HepG2 (cell line): ENCODE data around the gene ULK4. TPM values are rescaled to one million over a fixed set of nuclear protein-coding genes. Genes with fewer than 3 reads are reported as not detected.

ENCODE experiments used
- ATF3 ChIP-seq: sonication (generic); formaldehyde crosslinking; IDR thresholded peaks from 2 replicates; pipeline ENCODE4 v1.4.0; 2020; ENCODE audit warnings: missing genetic modification reagents
- CEBPG ChIP-seq: IDR thresholded peaks from 2 replicates; pipeline ENCODE4 v1.6.1; 2016
- CREB3 ChIP-seq: sonication (generic); formaldehyde crosslinking; IDR thresholded peaks from 2 replicates; pipeline ENCODE4 v1.5.0; 2020; ENCODE audit warnings: missing genetic modification reagents
- GATA4 ChIP-seq: sonication (generic); IDR thresholded peaks from 2 replicates; pipeline ENCODE4 v1.6.1; 2016; ENCODE audit warnings: antibody characterized with exemption, low read depth, borderline replicate concordance
- JUN ChIP-seq: sonication (generic); formaldehyde crosslinking; IDR thresholded peaks from 2 replicates; pipeline ENCODE4 v1.4.0; 2020; ENCODE audit warnings: mild to moderate bottlenecking, missing genetic modification reagents
- LCORL ChIP-seq, 2 experiments: fragments of 450-650 bp in 1 of 2; sonication (generic) in 1 of 2; formaldehyde crosslinking in 1 of 2; IDR thresholded peaks; 2 replicates each; pipeline versions ENCODE4 v1.5.0 to v1.6.1; 2017 to 2020; ENCODE audit warnings: antibody characterized with exemption in 1 of 2, missing genetic modification reagents in 1 of 2
- NPAS2 ChIP-seq: sonication (generic); formaldehyde crosslinking; IDR thresholded peaks from 2 replicates; pipeline ENCODE4 v1.8.0; 2022; ENCODE audit warnings: mild to moderate bottlenecking, missing genetic modification reagents, borderline replicate concordance
- SATB2 ChIP-seq: sonication (generic); formaldehyde crosslinking; IDR thresholded peaks from 2 replicates; pipeline ENCODE4 v1.5.0; 2020; ENCODE audit warnings: missing genetic modification reagents
- SIX1 ChIP-seq: sonication (generic); formaldehyde crosslinking; IDR thresholded peaks from 2 replicates; pipeline ENCODE4 v1.4.0; 2020; ENCODE audit warnings: missing genetic modification reagents, borderline replicate concordance
- SMARCE1 ChIP-seq: fragments of 450-650 bp; IDR thresholded peaks from 2 replicates; pipeline ENCODE4 v1.6.1; 2017; ENCODE audit warnings: borderline replicate concordance
- SRSF9 ChIP-seq: fragments of 200-400 bp; formaldehyde crosslinking; IDR thresholded peaks from 2 replicates; pipeline ENCODE4 v1.6.1; 2018; ENCODE audit warnings: borderline replicate concordance, mild to moderate bottlenecking, low read depth, low read length; ENCODE audit not compliant: insufficient read depth, poor library complexity, severe bottlenecking
- ZIK1 ChIP-seq: sonication (generic); formaldehyde crosslinking; IDR thresholded peaks from 2 replicates; pipeline ENCODE4 v1.5.0; 2020; ENCODE audit warnings: mild to moderate bottlenecking, low read depth, missing genetic modification reagents, borderline replicate concordance
- ZNF230 ChIP-seq: sonication (generic); formaldehyde crosslinking; IDR thresholded peaks from 2 replicates; pipeline ENCODE4 v1.4.0; 2020; ENCODE audit warnings: mild to moderate bottlenecking, missing genetic modification reagents
- ZNF253 ChIP-seq: sonication (generic); formaldehyde crosslinking; IDR thresholded peaks from 2 replicates; pipeline ENCODE4 v1.8.0; 2022; ENCODE audit warnings: mild to moderate bottlenecking, missing genetic modification reagents, borderline replicate concordance
- ZNF275 ChIP-seq: sonication (generic); formaldehyde crosslinking; IDR thresholded peaks from 2 replicates; pipeline ENCODE4 v1.8.0; 2022; ENCODE audit warnings: missing genetic modification reagents, mild to moderate bottlenecking, inconsistent platforms, borderline replicate concordance
- ZNF383 ChIP-seq: sonication (generic); formaldehyde crosslinking; IDR thresholded peaks from 2 replicates; pipeline ENCODE4 v1.4.0; 2020; ENCODE audit warnings: missing genetic modification reagents, mild to moderate bottlenecking, borderline replicate concordance
- ZNF589 ChIP-seq: sonication (generic); formaldehyde crosslinking; conservative IDR thresholded peaks from 2 replicates; pipeline ENCODE4 v1.8.0; 2022; ENCODE audit warnings: mild to moderate bottlenecking, moderate library complexity, missing genetic modification reagents
- ZNF724P ChIP-seq: sonication (generic); formaldehyde crosslinking; IDR thresholded peaks from 2 replicates; pipeline ENCODE4 v1.8.0; 2022; ENCODE audit warnings: missing genetic modification reagents, borderline replicate concordance
- ZUFSP ChIP-seq: sonication (generic); formaldehyde crosslinking; IDR thresholded peaks from 2 replicates; pipeline ENCODE4 v1.9.0; 2021; ENCODE audit warnings: missing genetic modification reagents, mild to moderate bottlenecking, borderline replicate concordance
- polyA plus RNA-seq, 8 experiments: library from polyadenylated mRNA; depleted of rRNA in 3 of 8; stranded (reverse) in 7 of 8; unstranded in 1 of 8; fragments of >200 nt; fragmentation: Illumina TruSeq in 4 of 8; extraction: Trizol in 4 of 8; gene quantifications; 2 replicates each; pipeline versions ENCODE4 v1.2.1 to v1.2.3, GENCODE V29; 2011 to 2016; ENCODE audit warnings: low read depth in 4 of 8, missing spikeins in 1 of 8, mixed read lengths in 1 of 8; ENCODE audit not compliant: insufficient read depth in 1 of 8
- total RNA-seq, 5 experiments: library from RNA; depleted of rRNA; stranded (reverse); fragments of >200 nt; fragmentation: Illumina TruSeq; extraction: Trizol; gene quantifications; 2 replicates each; pipeline ENCODE4 v1.2.3, GENCODE V29; 2016; ENCODE audit warnings: low read depth in 1 of 5
- TF ChIP-seq, protein P1 (sequence below): sonication (generic); formaldehyde crosslinking; IDR thresholded peaks from 2 replicates; pipeline ENCODE4 v1.4.0; 2020; ENCODE audit warnings: missing genetic modification reagents, borderline replicate concordance
- TF ChIP-seq, protein P2 (sequence below): IDR thresholded peaks from 2 replicates; pipeline ENCODE4 v1.6.1; 2016

ULK4 gene
- total and polyA plus RNA-seq, 2 of the 13 experiments (the other 11 are each of a cell fraction or from before 2014, with no cell fraction given), result 6.7 to 11.8 TPM

GRCh38 chr3:41198950-41199865 lies 762.7 kb downstream of the ULK4 start, which contains the start of gene CTNNB1 (continued):
- TF ChIP-seq, protein P1, sequence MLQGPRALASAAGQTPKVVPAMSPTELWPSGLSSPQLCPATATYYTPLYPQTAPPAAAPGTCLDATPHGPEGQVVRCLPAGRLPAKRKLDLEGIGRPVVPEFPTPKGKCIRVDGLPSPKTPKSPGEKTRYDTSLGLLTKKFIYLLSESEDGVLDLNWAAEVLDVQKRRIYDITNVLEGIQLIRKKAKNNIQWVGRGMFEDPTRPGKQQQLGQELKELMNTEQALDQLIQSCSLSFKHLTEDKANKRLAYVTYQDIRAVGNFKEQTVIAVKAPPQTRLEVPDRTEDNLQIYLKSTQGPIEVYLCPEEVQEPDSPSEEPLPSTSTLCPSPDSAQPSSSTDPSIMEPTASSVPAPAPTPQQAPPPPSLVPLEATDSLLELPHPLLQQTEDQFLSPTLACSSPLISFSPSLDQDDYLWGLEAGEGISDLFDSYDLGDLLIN (CRISPR knock-in tag), result peak; percentile 57; the same call in 1 of the 2 replicates
- TF ChIP-seq SATB2 (CRISPR knock-in tag) (no peak), ZIK1 (peak; percentile 88), SIX1 (CRISPR knock-in tag) (no peak; the same call in 1 of the 2 replicates), ZUFSP (CRISPR knock-in tag) (no peak), ZNF253 (peak; percentile 82; the same call in 1 of the 2 replicates), JUN (peak; percentile 74; the same call in 1 of the 2 replicates), ZNF230 (CRISPR knock-in tag) (peak; percentile 87), CREB3 (no peak; the same call in 1 of the 2 replicates), ZNF383 (CRISPR knock-in tag) (0 out of 2 replicates have a peak, but pooled peaks have one; percentile 32), ZNF724P (peak; percentile 87; the same call in 1 of the 2 replicates), CEBPG (CRISPR knock-in tag) (peak; percentile 42; the same call in 1 of the 2 replicates), NPAS2 (CRISPR knock-in tag) (no peak), ZNF589 (peak; percentile 88), ATF3 (CRISPR knock-in tag) (peak; percentile 69), SRSF9 (no peak), LCORL (IDR thresholded peaks at IDR 0.05) (no peak), LCORL (CRISPR knock-in tag; IDR thresholded peaks at IDR 0.05) (peak; percentile 80), SMARCE1 (no peak), ZNF275 (CRISPR knock-in tag) (no peak), GATA4 (peak; percentile 63)
- TF ChIP-seq, protein P2, sequence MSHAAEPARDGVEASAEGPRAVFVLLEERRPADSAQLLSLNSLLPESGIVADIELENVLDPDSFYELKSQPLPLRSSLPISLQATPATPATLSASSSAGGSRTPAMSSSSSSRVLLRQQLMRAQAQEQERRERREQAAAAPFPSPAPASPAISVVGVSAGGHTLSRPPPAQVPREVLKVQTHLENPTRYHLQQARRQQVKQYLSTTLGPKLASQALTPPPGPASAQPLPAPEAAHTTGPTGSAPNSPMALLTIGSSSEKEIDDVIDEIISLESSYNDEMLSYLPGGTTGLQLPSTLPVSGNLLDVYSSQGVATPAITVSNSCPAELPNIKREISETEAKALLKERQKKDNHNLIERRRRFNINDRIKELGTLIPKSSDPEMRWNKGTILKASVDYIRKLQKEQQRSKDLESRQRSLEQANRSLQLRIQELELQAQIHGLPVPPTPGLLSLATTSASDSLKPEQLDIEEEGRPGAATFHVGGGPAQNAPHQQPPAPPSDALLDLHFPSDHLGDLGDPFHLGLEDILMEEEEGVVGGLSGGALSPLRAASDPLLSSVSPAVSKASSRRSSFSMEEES (CRISPR knock-in tag), result peak; percentile 79
